Prostate gland (tissue), 2 donors: Measurements from ENCODE around the gene SOX10.
A peak's percentile ranks its signal among the peaks of the same experiment; 100 is the strongest.

Experiments used
- POLR2A ChIP-seq: fragments of 450-650 bp; IDR thresholded peaks from one replicate; pipeline ENCODE4 v1.6.1; 2016; ENCODE audit warnings: antibody characterized with exemption, mild to moderate bottlenecking
- POLR2AphosphoS5 ChIP-seq: sonication (generic); formaldehyde crosslinking; IDR thresholded peaks from one replicate; pipeline ENCODE4 v1.6.1; 2017; ENCODE audit warnings: antibody characterized with exemption
- TF ChIP-seq, protein P1 (sequence below), 4 experiments: fragments of 200-600 bp in 2 of 4; fragments of 450-650 bp in 2 of 4; sonication (generic) in 2 of 4; IDR thresholded peaks; 1 replicate in 3 of 4; 2 replicates in 1 of 4; pipeline ENCODE4 v1.5.1; 2016 to 2019; ENCODE audit warnings: antibody characterized with exemption in 4 of 4, mild to moderate bottlenecking in 2 of 4, moderate library complexity in 2 of 4

DNA sequence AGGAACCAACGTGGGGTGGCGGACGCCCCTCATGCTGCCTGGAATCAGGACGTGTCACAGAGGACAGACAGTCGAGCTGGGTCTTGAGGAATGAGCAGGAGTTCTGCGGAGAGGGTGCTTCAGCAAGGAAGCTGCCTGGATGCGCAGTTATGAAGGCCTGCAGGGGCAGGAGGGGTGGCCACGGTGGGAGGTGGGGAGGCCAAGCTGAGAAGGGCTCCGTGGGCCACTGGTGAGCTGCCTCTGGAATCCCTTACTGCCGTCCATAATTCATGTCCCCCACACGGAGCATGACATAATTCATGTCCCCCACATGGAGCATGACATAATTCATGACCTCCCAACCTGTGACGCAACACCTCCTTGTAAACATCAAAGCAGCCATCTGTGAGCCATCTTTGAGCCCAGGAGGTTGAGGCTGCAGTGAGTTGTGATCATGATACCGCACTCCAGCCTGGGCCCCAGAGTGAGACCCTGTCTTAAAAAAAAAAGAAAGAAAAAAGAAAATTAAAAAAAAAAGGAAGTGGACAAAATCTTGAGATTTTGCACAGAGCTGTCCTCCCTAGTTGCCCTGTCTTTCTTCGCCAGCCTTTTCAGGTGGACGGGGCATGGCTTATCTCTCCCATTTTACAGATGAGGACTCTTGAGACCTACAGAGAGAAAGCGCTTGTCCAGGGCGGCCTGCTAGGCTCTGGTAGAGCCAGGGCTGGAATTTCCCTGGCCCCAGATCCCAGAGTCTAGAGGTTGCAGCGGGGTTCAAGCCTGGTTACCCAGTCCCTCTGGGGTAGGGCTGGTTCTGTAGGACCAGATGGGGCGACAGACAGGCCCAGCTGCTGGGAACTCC, 48.5 kb upstream of the SOX10 start:
- TF ChIP-seq POLR2A (no peak), POLR2AphosphoS5 (peak; percentile 8)
- TF ChIP-seq, protein P1, sequence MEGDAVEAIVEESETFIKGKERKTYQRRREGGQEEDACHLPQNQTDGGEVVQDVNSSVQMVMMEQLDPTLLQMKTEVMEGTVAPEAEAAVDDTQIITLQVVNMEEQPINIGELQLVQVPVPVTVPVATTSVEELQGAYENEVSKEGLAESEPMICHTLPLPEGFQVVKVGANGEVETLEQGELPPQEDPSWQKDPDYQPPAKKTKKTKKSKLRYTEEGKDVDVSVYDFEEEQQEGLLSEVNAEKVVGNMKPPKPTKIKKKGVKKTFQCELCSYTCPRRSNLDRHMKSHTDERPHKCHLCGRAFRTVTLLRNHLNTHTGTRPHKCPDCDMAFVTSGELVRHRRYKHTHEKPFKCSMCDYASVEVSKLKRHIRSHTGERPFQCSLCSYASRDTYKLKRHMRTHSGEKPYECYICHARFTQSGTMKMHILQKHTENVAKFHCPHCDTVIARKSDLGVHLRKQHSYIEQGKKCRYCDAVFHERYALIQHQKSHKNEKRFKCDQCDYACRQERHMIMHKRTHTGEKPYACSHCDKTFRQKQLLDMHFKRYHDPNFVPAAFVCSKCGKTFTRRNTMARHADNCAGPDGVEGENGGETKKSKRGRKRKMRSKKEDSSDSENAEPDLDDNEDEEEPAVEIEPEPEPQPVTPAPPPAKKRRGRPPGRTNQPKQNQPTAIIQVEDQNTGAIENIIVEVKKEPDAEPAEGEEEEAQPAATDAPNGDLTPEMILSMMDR (IDR thresholded peaks at IDR 0.05) = no peak
